Muscle layer of duodenum (tissue), 2 donors: Measurements from ENCODE around the gene EHBP1L1.

Experiments
- H3K27ac ChIP-seq: one replicate; pipeline ENCODE4 v1.7.0; 2013; ENCODE audit warnings: mild to moderate bottlenecking, low read length
- H3K27me3 ChIP-seq: one replicate; pipeline ENCODE4 v1.7.0; 2013; ENCODE audit warnings: low read depth, mild to moderate bottlenecking, control low read depth, low read length
- H3K36me3 ChIP-seq, 2 donors: one replicate each; pipeline ENCODE4 v1.7.0; 2013; ENCODE audit warnings: low read length in 2 of 2, control low read depth in 1 of 2, mild to moderate bottlenecking in 1 of 2; ENCODE audit not compliant: insufficient read depth in 2 of 2, control insufficient read depth in 1 of 2
- H3K4me1 ChIP-seq, 2 donors: one replicate each; pipeline ENCODE4 v1.7.0; 2013; ENCODE audit warnings: low read length in 2 of 2, mild to moderate bottlenecking in 2 of 2, control low read depth in 1 of 2, moderate library complexity in 1 of 2; ENCODE audit not compliant: insufficient read depth in 2 of 2, control insufficient read depth in 1 of 2
- H3K4me3 ChIP-seq, 2 donors: one replicate each; pipeline ENCODE4 v1.7.0; 2013; ENCODE audit warnings: low read length in 2 of 2, low read depth in 1 of 2, mild to moderate bottlenecking in 1 of 2
- H3K9me3 ChIP-seq, 2 donors: one replicate each; pipeline ENCODE4 v1.7.0; 2013; ENCODE audit warnings: low read length in 2 of 2, control low read depth in 1 of 2, mild to moderate bottlenecking in 1 of 2; ENCODE audit not compliant: control insufficient read depth in 1 of 2
- donor health status: healthy.

Gene EHBP1L1

GRCh38 chr11:65565624-65566453 is 10.0 kb upstream of the EHBP1L1 start:
- H3K27ac ChIP-seq = no peak overlapping the region
- no peaks in the 10 kb centered on the region for H3K9me3 ChIP-seq
- H3K4me3 ChIP-seq = no peak overlapping the region
- peaks cover 6 to 30% of the 10 kb centered on the region in 2 donors for H3K4me1 ChIP-seq
- no peaks in the 10 kb centered on the region for H3K36me3 ChIP-seq
- H3K27me3 ChIP-seq = no peaks in the 10 kb centered on the region

- peak overlapping the region; percentile 96 for H3K27ac ChIP-seq
- H3K4me3 ChIP-seq = peak overlapping the region; percentile 78 to 95
- H3K9me3 ChIP-seq = no peaks in the 10 kb centered on the region
- H3K36me3 ChIP-seq = no peaks in the 10 kb centered on the region
- H3K27me3 ChIP-seq = no peaks in the 10 kb centered on the region
- H3K4me1 ChIP-seq = peaks cover 16 to 48% of the 10 kb centered on the region in 2 donors
Measured at GRCh38 chr11:65569164-65569972, 6.5 kb upstream of the EHBP1L1 start.

- peak within 1 kb of the TSS; percentile 96 for H3K27ac ChIP-seq
- no peaks in the 10 kb centered on the region for H3K27me3 ChIP-seq
- H3K36me3 ChIP-seq = no peaks in the 10 kb centered on the region
- no peaks in the 10 kb centered on the region for H3K9me3 ChIP-seq
- H3K4me1 ChIP-seq = peaks cover 18 to 55% of the 10 kb centered on the region in 2 donors
- H3K4me3 ChIP-seq = peak within 1 kb of the TSS; percentile 78 to 95
Measured at GRCh38 chr11:65569973-65570918, 5.6 kb upstream of the EHBP1L1 start, which contains the start of gene ZNRD2. ZNRD2 (plus strand) TSS chr11:65570477; CDS start chr11:65570492, 15 bp downstream.

- Histone ChIP-seq H3K4me3 (peak overlapping the region; percentile 78 to 95), H3K36me3 (no peaks in the 10 kb centered on the region), H3K4me1 (peaks cover 19 to 58% of the 10 kb centered on the region in 2 donors), H3K9me3 (no peaks in the 10 kb centered on the region), H3K27me3 (no peaks in the 10 kb centered on the region), H3K27ac (peak overlapping the region; percentile 69)
Measured at GRCh38 chr11:65571420-65571819, 4.4 kb upstream of the EHBP1L1 start.

- peak overlapping the region; percentile 78 to 95 for H3K4me3 ChIP-seq
- H3K4me1 ChIP-seq = peaks cover 24 to 61% of the 10 kb centered on the region in 2 donors
- H3K9me3 ChIP-seq = no peaks in the 10 kb centered on the region
- no peaks in the 10 kb centered on the region for H3K36me3 ChIP-seq
- peak overlapping the region; percentile 69 for H3K27ac ChIP-seq
- H3K27me3 ChIP-seq = no peaks in the 10 kb centered on the region
Measured at GRCh38 chr11:65571940-65572339, 3.9 kb upstream of the EHBP1L1 start.

- no peaks in the 10 kb centered on the region for H3K36me3 ChIP-seq
- H3K9me3 ChIP-seq = no peaks in the 10 kb centered on the region
Measured at GRCh38 chr11:65572356-65573051, 3.3 kb upstream of the EHBP1L1 start, which contains the start of gene FAM89B. FAM89B (plus strand) TSS chr11:65572538; CDS start chr11:65572670, 132 bp downstream.

GRCh38 chr11:65573391-65574079 is 2.3 kb upstream of the EHBP1L1 start:
- Histone ChIP-seq H3K4me1 (peaks cover 35 to 66% of the 10 kb centered on the region in 2 donors), H3K27me3 (no peaks in the 10 kb centered on the region), H3K27ac (peak overlapping the region; percentile 45), H3K9me3 (no peaks in the 10 kb centered on the region), H3K36me3 (peaks cover 0 to 2% of the 10 kb centered on the region in 2 donors), H3K4me3 (peak overlapping the region; percentile 74 to 95)

More at GRCh38 chr11:65572356-65573051, 3.3 kb upstream of the EHBP1L1 start, which contains the start of gene FAM89B:
- Histone ChIP-seq H3K27ac (peak within 1 kb of the TSS; percentile 69), H3K4me3 (peak within 1 kb of the TSS; percentile 78 to 95), H3K27me3 (no peaks in the 10 kb centered on the region), H3K4me1 (peaks cover 25 to 66% of the 10 kb centered on the region in 2 donors)

GRCh38 chr11:65574109-65574810 is 1.6 kb upstream of the EHBP1L1 start:
- H3K4me1 ChIP-seq = peaks cover 33 to 64% of the 10 kb centered on the region in 2 donors
- peak overlapping the region; percentile 81 for H3K27ac ChIP-seq
- peak overlapping the region; percentile 74 to 95 for H3K4me3 ChIP-seq
- H3K36me3 ChIP-seq = peaks cover under 1 to 5% of the 10 kb centered on the region in 2 donors
- H3K9me3 ChIP-seq = no peaks in the 10 kb centered on the region
- H3K27me3 ChIP-seq = no peaks in the 10 kb centered on the region

- H3K4me1 ChIP-seq = peaks cover 33 to 62% of the 10 kb centered on the region in 2 donors
- H3K9me3 ChIP-seq = no peaks in the 10 kb centered on the region
- no peaks in the 10 kb centered on the region for H3K27me3 ChIP-seq
- H3K27ac ChIP-seq = peak overlapping the region; percentile 81
- peaks cover 8% of the 10 kb centered on the region in 2 donors for H3K36me3 ChIP-seq
- H3K4me3 ChIP-seq = peak overlapping the region; percentile 72 to 95
Measured at GRCh38 chr11:65574811-65575567, 864 bp upstream of the EHBP1L1 start.
